ENCODE measurements around the gene MEIS1.

MEIS1 gene

GRCh38 chr2:66508484-66509071, 73.7 kb downstream of the MEIS1 start:
- TF ChIP-seq SIN3A (IDR thresholded peaks at IDR 0.05; ENCODE audit: borderline replicate concordance, insufficient read depth, low read length) = no peak
- no peak for TF ChIP-seq TAF1 (IDR thresholded peaks at IDR 0.05; ENCODE audit: borderline replicate concordance, insufficient read depth, low read length)
- no peak for TF ChIP-seq POLR2AphosphoS5 (IDR thresholded peaks at IDR 0.05; ENCODE audit: low read depth, low read length)
- TF ChIP-seq REST (IDR thresholded peaks at IDR 0.05; ENCODE audit: insufficient read depth in 1 of 2, low read depth in 2 of 2, low read length in 2 of 2) = no peak
- no peak for TF ChIP-seq FOXP2 (optimal IDR thresholded peaks at IDR 0.05; ENCODE audit: borderline replicate concordance, extremely low read depth, extremely low read length, insufficient read depth)

GRCh38 chr2:66509326-66509811, 74.4 kb downstream of the MEIS1 start:
- TF ChIP-seq TAF1 (IDR thresholded peaks at IDR 0.05; ENCODE audit: borderline replicate concordance, insufficient read depth, low read length) = no peak
- TF ChIP-seq POLR2AphosphoS5 (IDR thresholded peaks at IDR 0.05; ENCODE audit: low read depth, low read length) = no peak
- TF ChIP-seq REST (IDR thresholded peaks at IDR 0.05; ENCODE audit: insufficient read depth in 1 of 2, low read depth in 2 of 2, low read length in 2 of 2) = no peak
- no peak for TF ChIP-seq SIN3A (IDR thresholded peaks at IDR 0.05; ENCODE audit: borderline replicate concordance, insufficient read depth, low read length)
- no peak for TF ChIP-seq FOXP2 (optimal IDR thresholded peaks at IDR 0.05; ENCODE audit: borderline replicate concordance, extremely low read depth, extremely low read length, insufficient read depth)

- no peak for TF ChIP-seq REST (IDR thresholded peaks at IDR 0.05; ENCODE audit: insufficient read depth in 1 of 2, low read depth in 2 of 2, low read length in 2 of 2)
These were observed 77.7 kb downstream of the MEIS1 start for GRCh38 chr2:66512626-66513025.

GRCh38 chr2:66515743-66516142, 80.8 kb downstream of the MEIS1 start:
- TF ChIP-seq REST (IDR thresholded peaks at IDR 0.05; ENCODE audit: insufficient read depth in 1 of 2, low read depth in 2 of 2, low read length in 2 of 2) (no peak), SIN3A (IDR thresholded peaks at IDR 0.05; ENCODE audit: borderline replicate concordance, insufficient read depth, low read length) (no peak), POLR2AphosphoS5 (IDR thresholded peaks at IDR 0.05; ENCODE audit: low read depth, low read length) (no peak), FOXP2 (optimal IDR thresholded peaks at IDR 0.05; ENCODE audit: borderline replicate concordance, extremely low read depth, extremely low read length, insufficient read depth) (no peak), TAF1 (IDR thresholded peaks at IDR 0.05; ENCODE audit: borderline replicate concordance, insufficient read depth, low read length) (no peak)

- TF ChIP-seq POLR2AphosphoS5 (IDR thresholded peaks at IDR 0.05; ENCODE audit: low read depth, low read length) (no peak), REST (IDR thresholded peaks at IDR 0.05; ENCODE audit: insufficient read depth in 1 of 2, low read depth in 2 of 2, low read length in 2 of 2) (no peak), TAF1 (IDR thresholded peaks at IDR 0.05; ENCODE audit: borderline replicate concordance, insufficient read depth, low read length) (no peak), FOXP2 (optimal IDR thresholded peaks at IDR 0.05; ENCODE audit: borderline replicate concordance, extremely low read depth, extremely low read length, insufficient read depth) (no peak), SIN3A (IDR thresholded peaks at IDR 0.05; ENCODE audit: borderline replicate concordance, insufficient read depth, low read length) (no peak)
These were observed 81.6 kb downstream of the MEIS1 start for GRCh38 chr2:66516499-66516898.

All from PFSK-1 (cell line).